ENCODE results near the gene SYT1. TPM values are rescaled to one million over a fixed set of nuclear protein-coding genes. Genes with fewer than 3 reads are reported as not detected.

The SYT1 gene
- total and polyA plus RNA-seq, 2 of the 8 experiments (the other 6 are each of a cell fraction or from before 2014, with no cell fraction given), result 11.0 to 34.6 TPM

GRCh38 chr12:79187032-79187431 is 322.5 kb downstream of the SYT1 start:
- H3K79me1 ChIP-seq (ENCODE audit: low read depth, low read length), result no peaks in the 10 kb centered on the region
- no peak overlapping the region for H3K9ac ChIP-seq (replicated peaks in 1 of 4; ENCODE audit: extremely low read depth in 1 of 4, low read depth in 3 of 4, low read length in 3 of 4)
- H4K5ac ChIP-seq (ENCODE audit: insufficient read length, low read depth, low read length), result no peak overlapping the region
- H2BK15ac ChIP-seq (ENCODE audit: low read length), result no peak overlapping the region
- H3K4me3 ChIP-seq (ENCODE audit: extremely low read depth in 1 of 4, insufficient read depth in 2 of 4, low read depth in 3 of 4, low read length in 4 of 4), result no peak overlapping the region
- H3K23me2 ChIP-seq (ENCODE audit: low read depth, low read length), result no peaks in the 10 kb centered on the region
- no peak overlapping the region for H3K4me2 ChIP-seq (ENCODE audit: insufficient read depth in 1 of 2, low read depth in 2 of 2, low read length in 2 of 2)
- H3K9me3 ChIP-seq (ENCODE audit: insufficient read depth in 2 of 2, low read depth in 1 of 2, low read length in 1 of 2), result no peaks in the 10 kb centered on the region
- no peak overlapping the region for H2BK5ac ChIP-seq (ENCODE audit: low read depth, low read length)
- H2BK120ac ChIP-seq (replicated peaks; ENCODE audit: low read depth, low read length), result no peak overlapping the region
- 92% methylated on average over 4 of the region's 4 CpGs; no CpG with 5 or more reads in 1 of the 2 experiments for whole genome bisulfite sequencing, 2 experiments (ENCODE audit: extremely low coverage in 1 of 2, insufficient coverage in 1 of 2, insufficient read length in 1 of 2, insufficient replicate concordance in 2 of 2, low coverage in 1 of 2, low lambda C conversion rate in 2 of 2, missing lambda C conversion rate in 1 of 2)
- no peak overlapping the region for H4K8ac ChIP-seq (ENCODE audit: extremely low read depth, insufficient read depth, low read length)
- ChIA-PET CTCF (ENCODE audit: partially characterized antibody) (interaction anchor here (1.0 kb wide), 1 partner anchor 9 kb away, joined by 3 read pairs; no protein-coding TSS in a partner anchor), POLR2A (ENCODE audit: partially characterized antibody) (no interaction called here)
- no peak overlapping the region for H3K4ac ChIP-seq (replicated peaks; ENCODE audit: insufficient read length, low read depth, low read length)
- H3K36me3 ChIP-seq (ENCODE audit: control insufficient read depth in 2 of 4, insufficient read depth in 4 of 4, low read length in 3 of 4), result no peaks in the 10 kb centered on the region
- H4K20me1 ChIP-seq (replicated peaks in 1 of 2; ENCODE audit: control insufficient read depth in 1 of 2, insufficient read depth in 2 of 2, low read length in 2 of 2), result no peaks in the 10 kb centered on the region
- no peak overlapping the region for H3K27ac ChIP-seq (ENCODE audit: low read depth, low read length)
- no peak overlapping the region for H2AK5ac ChIP-seq (ENCODE audit: low read depth, low read length)
- H3K56ac ChIP-seq (replicated peaks; ENCODE audit: insufficient read length, low read depth, low read length), result no peak overlapping the region
- no peak overlapping the region for H3K23ac ChIP-seq (ENCODE audit: insufficient read length)
- no peaks in the 10 kb centered on the region; a peak in 1 of 7 replicates for H3K27me3 ChIP-seq (replicated peaks in 1 of 4; ENCODE audit: control insufficient read depth in 3 of 4, extremely low read depth in 1 of 4, insufficient read depth in 3 of 4, low read length in 3 of 4)
- DNase-seq (ENCODE audit: low read depth in 1 of 2, low spot score in 2 of 2) (no peak), FAIRE-seq (no peak)
- H3K79me2 ChIP-seq (ENCODE audit: control insufficient read depth in 1 of 2, insufficient read depth in 2 of 2, low read length in 2 of 2), result no peaks in the 10 kb centered on the region
- H2BK20ac ChIP-seq (ENCODE audit: low read length), result no peak overlapping the region
- H2BK12ac ChIP-seq (ENCODE audit: low read depth, low read length), result no peak overlapping the region
- H4K91ac ChIP-seq (replicated peaks; ENCODE audit: insufficient read length, low read length), result no peak overlapping the region
- no peak overlapping the region for H3K18ac ChIP-seq (ENCODE audit: extremely low read depth, low read length)
- no peak overlapping the region for H3K14ac ChIP-seq (ENCODE audit: insufficient read length)
- no peak overlapping the region for H2AFZ ChIP-seq (ENCODE audit: low read length)
- no peaks in the 10 kb centered on the region for H3K4me1 ChIP-seq (replicated peaks in 1 of 4; ENCODE audit: control insufficient read depth in 3 of 4, insufficient read depth in 4 of 4, low read length in 3 of 4)
- TF ChIP-seq MAX (IDR thresholded peaks at IDR 0.05) (no peak), E2F6 (IDR thresholded peaks at IDR 0.05) (no peak), TAF1 (IDR thresholded peaks at IDR 0.05; ENCODE audit: low read depth, low read length) (no peak), POU5F1 (IDR thresholded peaks at IDR 0.05; ENCODE audit: low read depth, low read length) (no peak), BRCA1 (IDR thresholded peaks at IDR 0.05; ENCODE audit: low read depth, low read length) (no peak), CREB1 (IDR thresholded peaks at IDR 0.05) (no peak), HDAC2 (IDR thresholded peaks at IDR 0.05; ENCODE audit: borderline replicate concordance in 1 of 2, low read depth in 2 of 2, low read length in 2 of 2) (no peak), CBX8 (IDR thresholded peaks at IDR 0.05; ENCODE audit: borderline replicate concordance, low read depth, low read length) (no peak), TEAD4 (IDR thresholded peaks at IDR 0.05; ENCODE audit: low read depth, low read length) (no peak), GTF2F1 (IDR thresholded peaks at IDR 0.05; ENCODE audit: borderline replicate concordance, low read depth, low read length) (no peak), TAF7 (optimal IDR thresholded peaks at IDR 0.05; ENCODE audit: borderline replicate concordance, low read depth, low read length) (no peak), RBBP5 (IDR thresholded peaks at IDR 0.05; ENCODE audit: borderline replicate concordance, low read depth, low read length) (no peak)

Measured in H1 (cell line).